Liver (tissue), 9 donors: ENCODE measurements around the gene TMEM87B. TPM values are rescaled to one million over a fixed set of nuclear protein-coding genes. Genes with fewer than 3 reads are reported as not detected.

Experiments used
- DNase-seq: peaks from one replicate; pipeline ENCODE4 v3.0.0-alpha.2; 2017; ENCODE audit warnings: low spot score
- H3K27ac ChIP-seq, 2 donors: one replicate each; pipeline ENCODE4 v1.7.0; 2013; ENCODE audit warnings: inconsistent platforms in 2 of 2, low read length in 2 of 2, control low read depth in 1 of 2, low read depth in 1 of 2, mild to moderate bottlenecking in 1 of 2
- H3K27me3 ChIP-seq, 4 donors: one replicate each; pipeline versions ENCODE4 v1.6.1 to v1.7.0; 2013; ENCODE audit warnings: low read length in 3 of 4, inconsistent platforms in 1 of 4, mild to moderate bottlenecking in 1 of 4, moderate library complexity in 1 of 4; ENCODE audit not compliant: control insufficient read depth in 4 of 4, insufficient read depth in 4 of 4
- H3K36me3 ChIP-seq, 4 donors: one replicate each; pipeline versions ENCODE4 v1.6.1 to v1.7.0; 2013; ENCODE audit warnings: low read length in 3 of 4, mild to moderate bottlenecking in 3 of 4, low read depth in 1 of 4, moderate library complexity in 1 of 4; ENCODE audit not compliant: control insufficient read depth in 4 of 4, insufficient read depth in 3 of 4
- H3K4me1 ChIP-seq, 4 donors: one replicate each; pipeline versions ENCODE4 v1.6.1 to v1.7.0; 2013; ENCODE audit warnings: low read length in 3 of 4, mild to moderate bottlenecking in 3 of 4, moderate library complexity in 1 of 4; ENCODE audit not compliant: control insufficient read depth in 4 of 4, insufficient read depth in 4 of 4
- H3K4me3 ChIP-seq, 3 donors: one replicate each; pipeline versions ENCODE4 v1.6.1 to v1.7.0; 2013; ENCODE audit warnings: low read length in 3 of 3, control low read depth in 1 of 3, low read depth in 1 of 3, mild to moderate bottlenecking in 1 of 3
- H3K9ac ChIP-seq, 2 donors: one replicate each; pipeline ENCODE4 v1.7.0; 2013; ENCODE audit warnings: low read length in 2 of 2, mild to moderate bottlenecking in 2 of 2, moderate library complexity in 2 of 2, control low read depth in 1 of 2, low read depth in 1 of 2
- H3K9me3 ChIP-seq, 4 donors: one replicate each; pipeline versions ENCODE4 v1.6.1 to v1.7.0; 2013; ENCODE audit warnings: low read length in 3 of 4; ENCODE audit not compliant: control insufficient read depth in 4 of 4
- FOXA2 ChIP-seq: IDR thresholded peaks from 2 replicates; pipeline ENCODE4 v1.6.1; 2016; ENCODE audit warnings: antibody characterized with exemption
- MAX ChIP-seq: IDR thresholded peaks from 2 replicates; pipeline ENCODE4 v1.6.1; 2016; ENCODE audit warnings: antibody characterized with exemption
- SP1 ChIP-seq: IDR thresholded peaks from 2 replicates; pipeline ENCODE4 v1.6.1; 2018; ENCODE audit warnings: antibody characterized with exemption, mild to moderate bottlenecking
- ZBTB33 ChIP-seq: IDR thresholded peaks from 2 replicates; pipeline ENCODE4 v1.6.1; 2016; ENCODE audit warnings: antibody characterized with exemption
- WGBS: extraction: QIAGEN DNeasy Blood & Tissue Kit; methylation state at CpG from one replicate; pipeline ENCODE4 v1.1.7; 2013; 5-methylcytosine and 5-hydroxymethylcytosine counted together
- polyA plus RNA-seq, 2 donors: library from polyadenylated mRNA; stranded (reverse) in 1 of 2; unstranded in 1 of 2; fragments of 200-250 nt in 1 of 2; fragments of >200 nt in 1 of 2; fragmentation: Nextera tagmentation in 1 of 2; extraction: Ambion mirVana in 1 of 2; gene quantifications; one replicate each; pipeline versions ENCODE4 v1.2.1 to v1.2.3, GENCODE V29; 2013 to 2015
- total RNA-seq, 2 donors: library from RNA; depleted of rRNA; stranded (reverse); fragments of >200 nt; gene quantifications; one replicate each; pipeline ENCODE4 v1.2.3, GENCODE V29; 2014
- TF ChIP-seq, protein P1 (sequence below): IDR thresholded peaks from 2 replicates; pipeline ENCODE4 v1.6.1; 2016; ENCODE audit warnings: antibody characterized with exemption, mild to moderate bottlenecking
- donor health status: healthy.
- donor health status: healthy.
- donor health status: healthy.
- donor health status: healthy.
- donor health status: healthy.

The TMEM87B gene
- total and polyA plus RNA-seq, 4 donors: 3.6 to 10.1 (median 6.0) TPM

DNA sequence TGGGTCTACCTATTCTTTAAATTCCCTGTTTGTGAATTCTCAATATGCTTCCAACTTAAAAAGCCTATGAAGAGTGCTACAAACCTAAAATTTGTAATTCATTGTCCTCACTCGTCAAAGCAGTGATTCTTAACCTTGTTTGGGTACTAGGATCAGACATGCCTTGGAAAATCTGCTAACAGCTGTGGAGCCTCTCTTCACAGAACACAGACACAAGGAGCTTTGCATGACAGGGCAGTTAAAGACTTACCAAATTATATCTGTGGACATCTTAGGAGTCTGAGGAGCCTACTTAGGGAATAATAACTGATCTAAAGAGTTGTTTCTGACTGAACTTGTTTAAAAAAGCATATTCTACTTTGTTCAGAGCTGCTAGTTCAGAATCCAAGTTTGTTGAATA is 38.1 kb downstream of the TMEM87B start:
- TF ChIP-seq MAX (no peak), SP1 (no peak), FOXA2 (no peak), ZBTB33 (no peak)
- TF ChIP-seq, protein P1, sequence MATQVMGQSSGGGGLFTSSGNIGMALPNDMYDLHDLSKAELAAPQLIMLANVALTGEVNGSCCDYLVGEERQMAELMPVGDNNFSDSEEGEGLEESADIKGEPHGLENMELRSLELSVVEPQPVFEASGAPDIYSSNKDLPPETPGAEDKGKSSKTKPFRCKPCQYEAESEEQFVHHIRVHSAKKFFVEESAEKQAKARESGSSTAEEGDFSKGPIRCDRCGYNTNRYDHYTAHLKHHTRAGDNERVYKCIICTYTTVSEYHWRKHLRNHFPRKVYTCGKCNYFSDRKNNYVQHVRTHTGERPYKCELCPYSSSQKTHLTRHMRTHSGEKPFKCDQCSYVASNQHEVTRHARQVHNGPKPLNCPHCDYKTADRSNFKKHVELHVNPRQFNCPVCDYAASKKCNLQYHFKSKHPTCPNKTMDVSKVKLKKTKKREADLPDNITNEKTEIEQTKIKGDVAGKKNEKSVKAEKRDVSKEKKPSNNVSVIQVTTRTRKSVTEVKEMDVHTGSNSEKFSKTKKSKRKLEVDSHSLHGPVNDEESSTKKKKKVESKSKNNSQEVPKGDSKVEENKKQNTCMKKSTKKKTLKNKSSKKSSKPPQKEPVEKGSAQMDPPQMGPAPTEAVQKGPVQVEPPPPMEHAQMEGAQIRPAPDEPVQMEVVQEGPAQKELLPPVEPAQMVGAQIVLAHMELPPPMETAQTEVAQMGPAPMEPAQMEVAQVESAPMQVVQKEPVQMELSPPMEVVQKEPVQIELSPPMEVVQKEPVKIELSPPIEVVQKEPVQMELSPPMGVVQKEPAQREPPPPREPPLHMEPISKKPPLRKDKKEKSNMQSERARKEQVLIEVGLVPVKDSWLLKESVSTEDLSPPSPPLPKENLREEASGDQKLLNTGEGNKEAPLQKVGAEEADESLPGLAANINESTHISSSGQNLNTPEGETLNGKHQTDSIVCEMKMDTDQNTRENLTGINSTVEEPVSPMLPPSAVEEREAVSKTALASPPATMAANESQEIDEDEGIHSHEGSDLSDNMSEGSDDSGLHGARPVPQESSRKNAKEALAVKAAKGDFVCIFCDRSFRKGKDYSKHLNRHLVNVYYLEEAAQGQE: no peak
- Histone ChIP-seq H3K36me3 (peaks cover 6 to 17% (median 13%) of the 10 kb centered on the region in 4 donors), H3K27me3 (no peaks in the 10 kb centered on the region), H3K9ac (no peak overlapping the region), H3K4me3 (no peak overlapping the region), H3K9me3 (no peaks in the 10 kb centered on the region), H3K27ac (no peak overlapping the region), H3K4me1 (peaks cover 0 to 2% (median 0%) of the 10 kb centered on the region in 4 donors)
- WGBS: 92% methylated on average over 1 of the region's 1 CpG
- DNase-seq: no peak

DNA sequence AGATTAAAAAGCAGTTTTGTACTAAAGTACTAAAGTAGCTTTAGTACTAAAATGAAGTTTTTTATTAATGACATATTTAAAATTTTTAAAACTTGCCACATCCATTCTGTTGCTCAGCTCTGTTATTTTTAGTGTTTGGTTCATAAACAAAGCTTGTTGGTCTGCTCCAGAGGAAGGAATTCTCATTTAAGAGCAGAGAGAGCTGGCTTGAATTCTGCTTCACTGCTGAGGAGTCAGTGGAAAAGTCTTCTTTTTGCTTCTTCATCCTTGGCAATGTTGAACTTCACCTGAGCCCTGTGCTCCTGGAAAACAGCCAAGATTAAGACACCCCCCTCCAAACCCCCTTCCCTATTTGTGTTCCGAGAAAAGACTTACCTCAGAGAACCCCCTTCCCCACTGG is 40.6 kb downstream of the TMEM87B start:
- DNase-seq: no peak
- WGBS: 92% methylated on average over 1 of the region's 1 CpG
- Histone ChIP-seq H3K9ac (no peak overlapping the region), H3K27me3 (no peaks in the 10 kb centered on the region), H3K27ac (no peak overlapping the region), H3K36me3 (peaks cover 7 to 29% (median 22%) of the 10 kb centered on the region in 4 donors), H3K4me1 (peaks cover 0 to 2% (median 0%) of the 10 kb centered on the region in 4 donors), H3K4me3 (no peak overlapping the region), H3K9me3 (no peaks in the 10 kb centered on the region)
- TF ChIP-seq, protein P1: no peak
- no peak for TF ChIP-seq ZBTB33
